GM19468 (cell line): Measurements from ENCODE around the gene COX6B2.

Experiments used
- ATAC-seq: cut with Tn5 transposase; IDR thresholded peaks from one replicate; pipeline ENCODE4 v1.9.1; 2021; ENCODE audit warnings: mild to moderate bottlenecking, moderate library complexity, moderate number of reproducible peaks; ENCODE audit not compliant: unreplicated experiment; ENCODE audit errors: extremely low read depth

COX6B2 gene

DNA sequence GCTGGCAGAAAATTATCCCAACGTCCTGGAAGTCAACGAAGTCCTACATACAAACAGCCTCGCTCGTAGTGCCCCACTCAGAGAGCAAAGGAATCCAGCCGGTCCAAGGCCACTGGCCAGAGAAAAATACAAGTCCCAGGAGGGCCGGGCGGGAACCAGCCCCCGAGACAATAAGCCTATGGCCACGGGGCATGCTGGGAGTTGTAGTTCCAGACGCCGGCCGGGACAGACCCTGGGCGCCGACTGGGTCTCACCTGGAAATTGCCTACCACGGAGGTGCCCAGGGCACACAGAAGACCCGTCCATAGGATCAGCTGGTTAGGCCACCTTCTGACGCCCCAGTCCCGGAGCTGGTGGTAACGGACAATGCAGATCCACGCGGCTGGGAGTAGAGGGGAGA is 34.7 kb downstream of the COX6B2 start:
- no peak for ATAC-seq

GRCh38 chr19:55316646-55317045 is 37.9 kb downstream of the COX6B2 start:
- ATAC-seq = no peak

DNA sequence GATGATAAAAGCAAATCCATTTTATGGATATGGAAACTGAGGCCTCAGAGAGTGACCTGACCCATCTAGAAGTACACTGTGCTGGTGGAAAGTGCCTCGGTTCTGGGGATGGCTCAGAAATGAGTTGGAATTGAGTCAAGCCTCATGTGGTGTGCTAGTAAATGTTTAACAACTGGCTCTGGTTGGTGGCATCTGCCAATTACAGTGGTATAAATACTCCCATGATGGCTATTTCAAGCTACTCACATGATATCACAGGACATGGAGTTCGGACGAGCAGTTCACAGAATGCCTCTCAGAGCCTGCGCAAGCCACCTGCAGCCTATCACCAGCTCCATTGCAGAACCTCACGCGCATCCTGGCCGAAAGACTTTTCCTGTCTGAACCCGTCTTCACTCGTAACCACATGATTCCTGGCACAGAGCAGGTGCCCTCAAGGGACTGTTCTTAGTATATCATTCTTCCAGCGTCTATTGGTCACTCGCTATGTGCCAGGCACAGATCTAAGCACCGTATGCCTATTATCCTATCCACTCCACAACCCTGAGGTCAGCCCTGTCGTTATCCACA is 38.5 kb downstream of the COX6B2 start:
- no peak for ATAC-seq

- ATAC-seq = no peak
These were observed 40.1 kb downstream of the COX6B2 start for GRCh38 chr19:55314396-55314795.

- no peak for ATAC-seq
These were observed 41.7 kb downstream of the COX6B2 start for GRCh38 chr19:55312621-55313512.

DNA sequence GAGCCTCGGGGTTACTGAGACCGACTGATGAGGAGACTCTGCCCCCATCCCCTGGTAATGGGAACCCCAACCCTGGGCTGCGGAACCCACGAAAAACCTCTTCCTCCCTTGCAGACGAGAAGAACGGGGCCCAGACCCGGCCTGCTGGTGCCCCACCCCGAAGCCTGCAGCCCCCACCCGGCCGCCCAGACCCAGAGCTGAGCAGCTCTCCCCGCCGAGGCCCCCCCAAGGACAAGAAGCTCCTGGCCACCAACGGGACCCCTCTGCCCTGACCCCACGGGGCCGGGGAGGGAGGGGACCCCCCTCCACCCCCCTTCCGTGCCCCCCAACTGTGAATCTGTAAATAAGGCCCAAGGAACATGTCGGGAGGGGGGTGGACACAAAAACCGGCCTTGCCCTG is 42.7 kb downstream of the COX6B2 start:
- ATAC-seq = no peak

GRCh38 chr19:55311397-55311796 is 43.1 kb downstream of the COX6B2 start:
- ATAC-seq = no peak

DNA sequence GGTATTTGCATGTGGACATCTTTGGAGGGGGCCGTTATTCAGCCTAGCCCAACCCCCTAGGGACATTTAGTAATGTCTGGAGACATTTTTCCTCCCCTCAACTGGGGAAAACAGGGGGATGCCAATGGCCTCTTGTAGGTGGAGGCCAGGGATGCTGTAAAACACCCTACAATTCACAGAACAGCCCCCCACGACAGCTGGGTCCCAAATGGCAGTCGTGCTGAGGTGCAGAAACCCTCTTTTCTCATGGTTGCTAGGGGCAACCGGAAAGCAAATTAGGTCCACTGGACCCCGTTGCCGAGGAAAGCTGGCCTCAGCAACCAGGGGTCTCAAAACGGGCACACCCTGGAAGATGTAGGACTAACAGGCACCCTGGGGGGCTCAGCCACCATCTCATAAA is 44.0 kb downstream of the COX6B2 start:
- ATAC-seq = no peak

DNA sequence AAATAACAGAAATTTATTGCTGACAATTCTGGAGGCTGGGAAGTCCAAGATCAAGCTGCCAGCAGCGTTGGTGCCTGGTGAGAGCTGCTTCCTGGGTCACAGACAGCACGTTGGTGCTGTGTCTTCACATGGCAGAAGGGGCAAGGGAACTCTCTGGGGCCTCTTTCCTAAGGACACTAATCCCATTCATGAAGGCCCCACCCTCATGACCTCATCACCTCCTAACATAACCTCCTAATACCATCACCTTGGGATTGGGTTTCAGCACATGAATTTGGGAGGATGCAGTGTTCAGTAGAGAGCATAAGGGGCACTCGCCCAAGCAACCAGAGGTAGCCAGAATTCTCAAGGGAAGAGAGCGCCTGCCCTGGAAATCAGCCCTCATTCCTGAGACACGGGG is 45.1 kb downstream of the COX6B2 start:
- no peak for ATAC-seq

DNA sequence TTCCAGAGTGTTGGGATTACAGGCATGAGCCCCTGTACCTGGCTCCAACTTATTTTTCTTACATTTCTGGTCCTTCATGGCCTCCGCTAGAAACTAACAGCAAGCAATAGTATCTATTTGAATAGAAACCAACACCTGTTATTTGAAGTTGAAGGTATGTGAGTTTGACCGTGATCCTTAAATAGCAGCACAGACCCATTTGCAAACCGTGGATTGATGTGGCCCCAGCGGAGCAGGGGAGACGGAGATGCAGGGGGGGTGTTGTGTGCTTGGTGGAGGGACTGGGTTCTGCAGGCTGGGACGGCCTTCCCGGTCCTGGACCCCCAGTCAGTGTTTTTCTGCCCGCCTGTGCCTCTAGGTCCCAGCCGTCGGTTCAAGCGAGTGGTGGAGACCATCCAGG is 46.2 kb downstream of the COX6B2 start:
- no peak for ATAC-seq

- no peak for ATAC-seq
These were observed 47.8 kb downstream of the COX6B2 start for GRCh38 chr19:55306712-55307111.

- no peak for ATAC-seq
These were observed 48.4 kb downstream of the COX6B2 start for GRCh38 chr19:55305983-55306562.

DNA sequence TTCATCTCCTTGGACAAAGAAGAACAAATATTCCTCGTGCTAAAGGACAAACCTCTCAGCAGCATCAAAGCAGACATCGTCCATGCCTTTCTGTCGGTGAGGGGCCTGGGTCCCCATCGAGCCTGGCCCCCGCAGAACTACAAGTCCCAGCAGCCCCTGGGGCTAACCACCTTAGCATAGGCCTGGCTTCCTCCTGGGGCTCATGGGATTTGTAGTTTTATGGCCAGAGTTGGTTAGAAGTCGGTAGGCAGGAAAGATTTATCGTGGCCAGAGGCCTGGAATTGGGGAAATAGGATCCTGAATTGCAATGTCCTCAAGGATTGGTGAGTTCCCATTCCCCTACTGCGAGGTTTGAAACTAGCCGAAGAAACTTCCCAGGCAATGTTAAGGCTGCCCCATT is 49.0 kb downstream of the COX6B2 start:
- no peak for ATAC-seq

GRCh38 chr19:55304980-55305379 is 49.5 kb downstream of the COX6B2 start:
- ATAC-seq = no peak

DNA sequence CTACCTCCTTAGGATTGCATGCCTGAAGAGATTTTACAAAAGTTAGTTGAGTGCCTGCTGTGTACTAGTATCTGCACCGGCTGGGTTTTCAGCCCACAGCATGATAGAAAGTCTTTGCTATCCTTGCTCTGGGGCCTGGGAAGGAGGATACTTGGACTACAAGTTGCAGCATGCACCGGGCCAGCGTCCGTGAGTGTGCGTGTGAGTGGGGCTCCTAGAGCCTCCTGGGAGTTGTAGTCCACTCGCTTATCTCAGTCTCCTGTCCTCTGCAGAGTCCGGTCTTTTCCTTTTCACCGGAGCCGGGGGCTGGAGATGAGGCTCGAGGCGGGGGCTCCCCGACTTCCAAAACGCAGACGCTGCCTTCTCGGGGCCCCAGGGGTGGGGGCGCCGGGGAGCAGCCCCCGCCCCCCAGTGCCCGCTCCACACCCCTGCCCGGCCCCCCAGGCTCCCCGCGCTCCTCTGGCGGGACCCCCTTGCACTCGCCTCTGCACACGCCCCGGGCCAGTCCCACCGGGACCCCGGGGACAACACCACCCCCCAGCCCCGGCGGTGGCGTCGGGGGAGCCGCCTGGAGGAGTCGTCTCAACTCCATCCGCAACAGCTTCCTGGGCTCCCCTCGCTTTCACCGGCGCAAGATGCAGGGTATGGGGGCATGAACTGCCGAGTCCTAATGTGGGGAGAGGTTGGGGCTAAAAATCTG is 50.1 kb downstream of the COX6B2 start:
- ATAC-seq = no peak

DNA sequence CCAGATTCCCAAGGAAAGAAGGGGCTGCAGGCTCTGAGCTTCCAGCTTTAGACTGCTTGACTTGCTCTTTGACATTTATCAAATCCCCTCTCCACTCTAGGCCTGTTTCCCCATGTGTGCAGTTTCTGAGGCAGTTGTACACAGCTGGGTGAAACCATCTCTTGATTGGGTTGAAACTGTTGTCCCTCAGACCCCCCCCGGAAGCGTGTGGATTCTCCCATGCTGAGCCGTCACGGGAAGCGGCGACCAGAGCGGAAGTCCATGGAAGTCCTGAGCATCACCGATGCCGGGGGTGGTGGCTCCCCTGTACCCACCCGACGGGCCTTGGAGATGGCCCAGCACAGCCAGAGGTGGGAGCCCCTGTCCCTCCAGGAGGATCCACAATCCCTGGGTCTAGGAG is 51.0 kb downstream of the COX6B2 start:
- ATAC-seq = no peak

DNA sequence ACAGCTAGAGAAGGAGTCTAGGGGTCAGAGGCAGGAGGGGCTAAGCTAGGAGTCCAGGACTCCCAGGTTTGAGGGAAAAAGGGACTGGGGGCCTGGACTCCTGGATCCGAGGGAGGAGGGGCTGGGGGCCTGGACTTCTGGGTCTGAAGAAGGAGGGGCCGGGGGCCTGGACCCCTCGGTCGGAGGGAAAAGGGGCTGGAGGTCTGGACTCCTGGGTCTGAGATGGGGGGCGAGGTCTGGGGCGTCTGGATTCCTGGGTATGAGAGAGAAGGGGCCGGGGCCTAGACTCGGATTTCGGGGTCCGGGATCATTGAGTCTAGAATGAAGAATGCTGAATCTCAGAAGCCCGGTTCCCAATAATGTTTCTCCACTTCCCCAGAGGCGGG is 52.2 kb downstream of the COX6B2 start:
- ATAC-seq = no peak

- ATAC-seq = no peak
These were observed 52.8 kb downstream of the COX6B2 start for GRCh38 chr19:55301459-55302317.

DNA sequence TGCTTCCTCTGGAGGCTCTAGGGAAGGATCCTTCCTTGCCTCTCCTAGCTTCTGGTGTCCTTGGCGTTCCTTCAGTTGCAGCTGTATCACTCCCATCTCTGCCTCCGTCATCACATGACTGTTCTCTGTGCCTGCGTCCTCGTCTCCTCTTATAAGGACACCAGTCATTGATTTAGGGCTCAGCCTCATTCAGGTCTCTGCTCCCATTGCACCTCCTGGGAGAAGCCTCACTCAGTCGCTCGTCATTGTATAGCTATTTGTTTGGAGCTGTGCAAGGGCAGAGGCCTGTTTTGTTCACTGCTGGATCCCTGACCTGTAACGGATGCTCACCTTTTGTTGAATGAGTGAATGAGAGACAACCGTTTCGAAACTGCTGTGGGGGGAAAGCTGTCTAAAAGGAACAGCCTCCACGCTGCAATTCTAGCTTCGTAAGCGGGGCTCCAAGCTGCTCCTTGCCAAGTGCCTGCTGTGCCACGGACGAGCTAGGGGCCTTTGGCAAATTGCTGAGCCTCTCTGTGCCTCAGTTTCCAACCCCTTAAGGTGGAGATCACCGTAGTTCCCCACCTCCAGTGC is 53.5 kb downstream of the COX6B2 start:
- no peak for ATAC-seq

DNA sequence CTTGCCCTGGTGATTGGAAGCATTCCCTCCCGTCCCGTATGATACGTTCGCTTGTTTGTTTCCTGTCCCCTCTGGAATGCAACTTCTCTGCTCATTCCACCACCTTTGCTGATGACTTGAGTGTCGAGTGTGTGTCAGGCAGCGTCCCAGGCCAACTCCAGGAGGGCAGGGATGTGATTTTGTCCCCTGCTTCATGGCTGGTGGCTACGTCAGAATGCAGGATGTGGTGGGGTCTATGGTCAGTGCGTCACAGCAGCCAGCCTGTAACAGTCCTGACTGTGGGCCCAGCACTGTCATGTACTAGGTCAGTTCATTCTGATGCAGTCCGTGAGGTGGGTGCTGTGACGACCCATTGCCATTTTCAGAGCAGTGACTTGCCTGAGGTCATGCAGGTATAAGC is 54.5 kb downstream of the COX6B2 start:
- no peak for ATAC-seq
